ENCODE data around the gene SIX1.

SIX1 gene

GRCh38 chr14:60651086-60651795 is 2.0 kb upstream of the SIX1 start:
- ATAC-seq (ENCODE audit: low read depth) (no peak), DNase-seq (ENCODE audit: low spot score in 2 of 2) (peak in 1 of 2 donors; percentile 10)
- Mint-ChIP-seq H3K4me1 (peaks cover 20% of the 10 kb centered on the region), H3K27me3 (peaks cover 41% of the 10 kb centered on the region), H3K9me3 (peaks cover 6% of the 10 kb centered on the region), H3K27ac (peak overlapping the region; percentile 31), H3K36me3 (peaks cover 7% of the 10 kb centered on the region), H3K4me3 (no peak overlapping the region)

- peaks cover 14% of the 10 kb centered on the region for H3K4me1 Mint-ChIP-seq
- no peak overlapping the region for H3K4me3 Mint-ChIP-seq
- no peak overlapping the region for H3K27ac Mint-ChIP-seq
- H3K9me3 Mint-ChIP-seq: peaks cover 5% of the 10 kb centered on the region
- H3K27me3 Mint-ChIP-seq: peaks cover 37% of the 10 kb centered on the region
- H3K36me3 Mint-ChIP-seq: peaks cover 3% of the 10 kb centered on the region
- no peak for ATAC-seq (ENCODE audit: low read depth)
- DNase-seq (ENCODE audit: low spot score in 2 of 2): no peak
Measured at GRCh38 chr14:60650373-60650961, 1.2 kb upstream of the SIX1 start.

- peaks cover 11% of the 10 kb centered on the region for H3K4me1 Mint-ChIP-seq
- peak overlapping the region; percentile 41 for H3K4me3 Mint-ChIP-seq
- H3K27ac Mint-ChIP-seq: no peak overlapping the region
Measured at GRCh38 chr14:60649875-60650372, 647 bp upstream of the SIX1 start.

GRCh38 chr14:60648249-60648933 is 886 bp downstream of the SIX1 start:
- peaks cover 8% of the 10 kb centered on the region for H3K4me1 Mint-ChIP-seq
- peak overlapping the region; percentile 60 for H3K4me3 Mint-ChIP-seq
- DNase-seq (ENCODE audit: low spot score in 2 of 2) (no peak), ATAC-seq (ENCODE audit: low read depth) (no peak)
- H3K36me3 Mint-ChIP-seq: no peaks in the 10 kb centered on the region
- H3K27me3 Mint-ChIP-seq: peaks cover 28% of the 10 kb centered on the region
- peak overlapping the region; percentile 45 for H3K27ac Mint-ChIP-seq
- H3K9me3 Mint-ChIP-seq: no peaks in the 10 kb centered on the region

More at GRCh38 chr14:60649875-60650372, 647 bp upstream of the SIX1 start:
- Mint-ChIP-seq H3K27me3 (peaks cover 33% of the 10 kb centered on the region), H3K9me3 (peaks cover 5% of the 10 kb centered on the region), H3K36me3 (peaks cover 3% of the 10 kb centered on the region)
- ATAC-seq (ENCODE audit: low read depth) (no peak), DNase-seq (ENCODE audit: low spot score in 2 of 2) (peak in 1 of 2 donors; percentile 10)

- ATAC-seq (ENCODE audit: low read depth): no peak
- DNase-seq (ENCODE audit: low spot score in 2 of 2): no peak
- Mint-ChIP-seq H3K9me3 (no peaks in the 10 kb centered on the region), H3K4me1 (peaks cover 7% of the 10 kb centered on the region), H3K4me3 (peak overlapping the region; percentile 21), H3K27me3 (peaks cover 27% of the 10 kb centered on the region), H3K27ac (peak overlapping the region; percentile 50), H3K36me3 (no peaks in the 10 kb centered on the region)
Measured at GRCh38 chr14:60647837-60648248, 1.4 kb downstream of the SIX1 start.

- Mint-ChIP-seq H3K4me3 (peak overlapping the region; percentile 73), H3K4me1 (peaks cover 7% of the 10 kb centered on the region), H3K36me3 (no peaks in the 10 kb centered on the region), H3K27ac (peak overlapping the region; percentile 50), H3K27me3 (peaks cover 27% of the 10 kb centered on the region), H3K9me3 (no peaks in the 10 kb centered on the region)
- ATAC-seq (ENCODE audit: low read depth) (no peak), DNase-seq (ENCODE audit: low spot score in 2 of 2) (no peak)
Measured at GRCh38 chr14:60647081-60647836, 2.0 kb downstream of the SIX1 start.

- H3K4me1 Mint-ChIP-seq: peaks cover 7% of the 10 kb centered on the region
- H3K36me3 Mint-ChIP-seq: no peaks in the 10 kb centered on the region
- no peak overlapping the region for H3K4me3 Mint-ChIP-seq
- H3K27ac Mint-ChIP-seq: no peak overlapping the region
- H3K9me3 Mint-ChIP-seq: no peaks in the 10 kb centered on the region
- DNase-seq (ENCODE audit: low spot score in 2 of 2) (no peak), ATAC-seq (ENCODE audit: low read depth) (no peak)
- H3K27me3 Mint-ChIP-seq: peaks cover 27% of the 10 kb centered on the region
Measured at GRCh38 chr14:60646226-60646818, 3.0 kb downstream of the SIX1 start.

- no peaks in the 10 kb centered on the region for H3K9me3 Mint-ChIP-seq
- no peak overlapping the region for H3K27ac Mint-ChIP-seq
- DNase-seq (ENCODE audit: low spot score in 2 of 2) (no peak), ATAC-seq (ENCODE audit: low read depth) (no peak)
- H3K27me3 Mint-ChIP-seq: peaks cover 26% of the 10 kb centered on the region
- no peak overlapping the region for H3K4me3 Mint-ChIP-seq
- H3K36me3 Mint-ChIP-seq: no peaks in the 10 kb centered on the region
- H3K4me1 Mint-ChIP-seq: peaks cover 7% of the 10 kb centered on the region
Measured at GRCh38 chr14:60645126-60645741, 4.0 kb downstream of the SIX1 start.

- Mint-ChIP-seq H3K27me3 (peaks cover 26% of the 10 kb centered on the region), H3K4me1 (peaks cover 7% of the 10 kb centered on the region), H3K27ac (no peak overlapping the region), H3K4me3 (no peak overlapping the region), H3K9me3 (no peaks in the 10 kb centered on the region), H3K36me3 (no peaks in the 10 kb centered on the region)
- ATAC-seq (ENCODE audit: low read depth) (no peak), DNase-seq (ENCODE audit: low spot score in 2 of 2) (no peak)
Measured at GRCh38 chr14:60644666-60645065, 4.6 kb downstream of the SIX1 start.

GRCh38 chr14:60643463-60644314 is 5.6 kb downstream of the SIX1 start:
- Mint-ChIP-seq H3K4me1 (peaks cover 7% of the 10 kb centered on the region), H3K4me3 (no peak overlapping the region), H3K36me3 (no peaks in the 10 kb centered on the region), H3K27me3 (peaks cover 28% of the 10 kb centered on the region), H3K9me3 (no peaks in the 10 kb centered on the region), H3K27ac (no peak overlapping the region)
- ATAC-seq (ENCODE audit: low read depth) (no peak), DNase-seq (ENCODE audit: low spot score in 2 of 2) (no peak)

GRCh38 chr14:60643141-60643462 is 6.2 kb downstream of the SIX1 start:
- no peak overlapping the region for H3K27ac Mint-ChIP-seq
- no peak overlapping the region for H3K4me3 Mint-ChIP-seq
- peaks cover 5% of the 10 kb centered on the region for H3K4me1 Mint-ChIP-seq
- no peak for DNase-seq (ENCODE audit: low spot score in 2 of 2)
- H3K9me3 Mint-ChIP-seq: no peaks in the 10 kb centered on the region
- no peaks in the 10 kb centered on the region for H3K36me3 Mint-ChIP-seq
- ATAC-seq (ENCODE audit: low read depth): no peak
- H3K27me3 Mint-ChIP-seq: peaks cover 28% of the 10 kb centered on the region

GRCh38 chr14:60642270-60643140 is 6.8 kb downstream of the SIX1 start:
- ATAC-seq (ENCODE audit: low read depth): no peak
- Mint-ChIP-seq H3K9me3 (no peaks in the 10 kb centered on the region), H3K27ac (no peak overlapping the region), H3K36me3 (no peaks in the 10 kb centered on the region), H3K4me1 (peaks cover 4% of the 10 kb centered on the region), H3K27me3 (peaks cover 29% of the 10 kb centered on the region), H3K4me3 (no peak overlapping the region)
- DNase-seq (ENCODE audit: low spot score in 2 of 2): no peak
